MV-4-11 (cell line): ENCODE measurements around the gene CHAMP1.
A peak's percentile ranks its signal among the peaks of the same experiment; 100 is the strongest.

Source experiments
- DNase-seq: peaks from one replicate; lab custom pipeline; 2025; lab: John Stamatoyannopoulos, UW

Gene CHAMP1

GRCh38 chr13:114314074-114314912, at the start of gene CHAMP1:
TSS of gene CHAMP1 (plus strand) at chr13:114314503. CDS start at chr13:114323843, 9,340 bp downstream.
- DNase-seq: peak; percentile 94

DNA sequence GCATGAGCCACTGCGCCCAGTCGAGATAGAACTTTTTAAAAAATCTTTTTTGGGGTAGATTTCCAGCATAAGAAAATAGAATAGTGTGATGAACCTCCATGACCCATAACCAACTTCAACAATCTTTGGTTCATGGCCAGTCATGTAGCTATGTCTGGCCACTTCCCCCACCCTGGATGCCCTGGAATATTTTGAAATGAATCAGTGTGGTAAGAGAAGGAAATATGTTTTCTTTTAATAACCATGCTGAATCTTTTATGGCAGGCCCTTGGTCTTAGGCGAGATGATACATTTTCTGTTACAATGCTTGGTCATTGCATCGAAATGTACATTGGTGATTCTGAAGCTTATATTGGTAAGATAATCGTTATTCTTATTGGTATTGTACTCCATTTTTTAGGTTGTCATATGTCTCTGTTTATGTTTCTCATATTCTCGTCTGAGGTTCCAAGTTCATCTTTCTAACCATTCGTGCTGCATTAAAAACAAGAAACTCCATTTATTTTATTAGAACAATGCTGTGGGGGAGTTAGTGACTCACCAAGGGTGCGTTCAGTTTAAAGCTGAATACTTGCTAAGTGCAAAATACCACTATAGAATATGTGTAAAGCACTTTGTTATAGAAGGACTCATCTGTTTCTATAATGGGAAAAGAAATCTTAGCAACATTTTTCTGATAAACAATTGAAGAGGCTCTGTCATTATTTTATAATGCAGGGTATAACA, 49.3 kb upstream of the CHAMP1 start:
- DNase-seq: no peak

DNA sequence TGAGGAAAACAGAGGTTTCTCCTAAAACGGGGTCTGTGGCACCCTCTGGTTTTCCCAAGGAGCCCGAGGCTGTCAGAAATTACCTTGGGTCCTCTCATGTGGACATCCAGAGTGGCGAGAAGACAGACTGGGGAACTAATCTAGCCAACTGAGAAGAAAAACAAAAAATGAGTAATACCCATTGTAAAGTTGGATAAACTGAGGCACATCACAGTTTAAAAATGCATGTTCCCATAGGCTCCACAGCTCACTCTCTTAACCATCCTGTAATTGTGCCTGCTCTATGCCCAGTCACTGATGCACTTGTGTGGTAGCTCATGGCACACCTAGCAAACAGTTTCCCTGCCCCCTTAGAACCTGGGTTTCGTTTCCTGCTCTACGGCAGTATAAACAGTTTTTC, 48.1 kb upstream of the CHAMP1 start:
- DNase-seq: no peak

DNA sequence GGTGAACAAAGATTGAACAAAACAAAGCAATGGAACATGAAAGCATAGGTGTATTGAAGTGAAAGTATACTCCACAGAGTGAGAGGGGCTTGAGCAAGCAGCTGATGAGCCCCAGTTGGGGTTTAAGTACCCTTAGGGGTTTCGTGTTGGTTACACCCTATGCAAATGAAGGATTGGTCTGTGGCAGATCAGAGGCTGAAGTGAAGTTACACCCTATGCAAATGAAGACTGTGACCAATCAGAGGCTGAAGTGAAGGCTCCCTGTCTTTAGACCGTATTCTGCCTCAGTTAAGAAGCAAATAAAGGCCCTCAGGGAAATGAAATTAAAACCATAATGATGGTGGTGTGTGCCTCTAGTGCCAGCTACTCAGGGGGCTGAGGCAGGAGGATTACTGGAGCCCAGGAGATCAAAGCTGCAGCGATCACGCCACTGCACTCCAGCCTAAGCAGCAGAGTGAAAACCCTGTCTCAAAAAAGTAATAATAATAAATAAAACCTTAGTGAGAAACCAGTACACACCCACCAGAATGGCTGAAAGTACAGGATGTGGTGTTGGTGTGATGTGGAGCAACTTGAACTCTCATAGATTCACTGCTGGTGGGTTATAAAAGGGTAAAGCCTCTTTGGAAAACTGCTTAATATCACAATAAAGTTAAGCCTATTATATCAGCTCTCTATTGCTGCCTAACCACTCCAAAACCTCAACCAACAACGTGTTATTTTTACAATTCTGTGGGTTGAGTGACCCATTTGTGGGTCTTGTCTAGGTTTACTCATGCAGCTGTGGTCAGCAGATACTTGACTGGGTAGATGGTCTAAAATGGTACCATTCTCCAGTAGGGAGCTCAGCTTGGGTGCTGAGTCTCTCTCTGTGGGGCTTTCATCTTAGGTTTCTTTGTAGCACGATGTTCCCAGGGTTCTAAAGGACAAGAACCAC, 45.7 kb upstream of the CHAMP1 start:
- no peak for DNase-seq

GRCh38 chr13:114269281-114269770, 45.0 kb upstream of the CHAMP1 start:
- no peak for DNase-seq

GRCh38 chr13:114272977-114273376, 41.3 kb upstream of the CHAMP1 start:
- no peak for DNase-seq

DNA sequence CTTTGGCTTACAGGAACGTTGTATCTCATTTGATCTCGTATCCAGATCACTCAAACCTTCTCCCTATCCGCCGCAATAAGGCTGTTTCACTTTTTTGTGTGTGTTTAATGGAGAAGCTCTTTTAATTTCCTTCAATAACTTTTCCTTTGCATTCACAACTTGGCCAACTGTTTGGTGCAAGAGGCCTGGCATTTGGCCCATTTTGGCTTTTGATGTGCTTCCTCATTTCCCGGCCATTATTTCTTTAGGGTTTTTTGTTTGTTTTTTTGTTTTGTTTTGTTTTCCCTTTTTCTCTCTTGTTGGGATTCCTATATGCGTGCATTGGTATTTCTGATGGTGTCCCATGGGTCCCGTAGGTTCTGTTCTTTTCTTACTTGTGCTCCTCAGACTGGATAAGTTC, 39.0 kb upstream of the CHAMP1 start:
- DNase-seq: peak; percentile 35

- no peak for DNase-seq
These were observed 35.2 kb upstream of the CHAMP1 start for GRCh38 chr13:114279146-114279545.

- peak; percentile 46 for DNase-seq
These were observed 34.4 kb upstream of the CHAMP1 start for GRCh38 chr13:114279758-114280355.

DNA sequence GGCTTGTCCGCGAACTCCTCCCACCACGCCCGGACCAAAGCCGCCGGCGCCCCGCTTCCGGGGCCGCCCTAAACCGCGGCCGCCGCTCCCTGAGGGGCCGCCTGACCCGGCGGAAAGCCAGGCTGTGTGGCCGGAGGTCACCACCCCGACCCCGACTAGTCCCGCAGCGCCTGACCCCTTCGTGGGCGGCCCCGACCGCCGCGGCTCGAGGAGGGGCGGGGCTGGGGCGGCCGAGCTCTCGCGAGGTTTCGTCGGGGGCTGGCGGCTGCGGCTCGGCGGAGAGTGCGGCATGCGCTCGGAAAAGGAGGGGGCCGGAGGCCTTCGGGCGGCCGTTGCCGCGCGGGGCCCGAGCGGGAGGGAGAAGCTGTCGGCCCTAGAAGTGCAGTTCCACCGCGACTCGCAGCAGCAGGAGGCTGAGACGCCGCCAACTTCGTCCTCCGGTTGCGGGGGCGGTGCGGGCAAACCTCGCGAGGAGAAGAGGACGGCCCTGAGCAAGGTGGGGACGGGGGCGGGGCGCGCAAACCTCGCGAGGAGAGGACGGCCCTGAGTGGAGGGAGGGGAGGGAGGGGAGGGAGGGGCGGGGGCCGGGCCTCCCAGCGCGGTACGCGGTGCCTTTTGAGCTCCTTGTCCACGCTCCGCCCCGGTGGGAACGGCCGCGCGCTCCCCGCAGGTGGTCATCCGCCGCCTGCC, 32.8 kb upstream of the CHAMP1 start, which contains the start of gene UPF3A:
TSS of gene UPF3A (plus strand) at position 251 of the 690 bp plus-strand sequence. CDS start at position 290, 39 bp downstream.
- peak; percentile 84 for DNase-seq

DNA sequence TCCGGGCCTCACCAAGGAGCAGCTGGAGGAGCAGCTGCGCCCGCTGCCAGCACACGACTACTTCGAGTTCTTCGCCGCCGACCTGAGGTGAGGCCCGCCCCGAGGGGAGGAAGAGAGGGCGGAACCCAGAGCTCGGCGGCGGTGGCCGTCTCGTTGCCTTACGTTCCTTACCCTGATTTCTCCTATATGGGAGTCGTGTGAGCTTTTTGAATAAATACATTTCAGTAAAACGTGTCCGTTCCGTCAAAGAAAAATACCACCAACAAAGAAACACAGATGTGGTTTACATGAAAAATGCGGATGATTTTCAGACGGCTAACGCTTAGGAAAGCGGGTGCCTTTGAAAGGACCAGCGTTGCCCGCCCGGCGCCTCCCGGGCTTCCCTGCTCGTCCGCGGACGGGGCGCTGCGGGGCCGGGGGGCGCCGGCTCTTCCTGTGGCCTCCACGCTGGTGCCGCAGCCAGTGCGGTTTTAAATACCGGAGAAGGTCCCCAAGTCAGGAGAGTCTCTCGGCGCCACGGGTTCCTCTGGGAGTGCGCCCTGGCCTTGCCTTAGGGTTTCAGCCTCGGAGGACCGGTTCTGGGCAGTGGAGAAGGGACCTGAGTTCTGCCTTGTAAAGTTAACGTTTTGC, 32.1 kb upstream of the CHAMP1 start:
- DNase-seq: peak; percentile 69

DNA sequence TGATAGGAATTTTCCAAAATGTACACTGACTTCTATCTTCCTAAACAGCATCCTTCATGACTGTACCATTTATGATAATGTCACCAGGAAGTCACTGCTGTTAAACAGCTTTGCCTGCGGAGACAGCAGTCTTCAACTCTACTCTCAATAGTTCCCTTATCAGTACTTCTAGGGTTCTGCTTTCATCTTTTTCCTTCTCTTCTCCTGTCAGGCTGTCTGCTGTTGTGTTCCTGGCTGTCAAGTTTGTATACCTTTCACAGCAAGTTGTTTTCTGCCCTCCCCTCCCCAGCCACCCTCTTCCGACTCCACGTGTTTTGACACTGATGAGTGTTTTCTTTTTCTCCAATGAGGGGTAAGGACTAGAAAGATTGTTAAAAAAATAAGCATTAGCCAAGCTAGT, 30.7 kb upstream of the CHAMP1 start:
- peak; percentile 39 for DNase-seq

DNA sequence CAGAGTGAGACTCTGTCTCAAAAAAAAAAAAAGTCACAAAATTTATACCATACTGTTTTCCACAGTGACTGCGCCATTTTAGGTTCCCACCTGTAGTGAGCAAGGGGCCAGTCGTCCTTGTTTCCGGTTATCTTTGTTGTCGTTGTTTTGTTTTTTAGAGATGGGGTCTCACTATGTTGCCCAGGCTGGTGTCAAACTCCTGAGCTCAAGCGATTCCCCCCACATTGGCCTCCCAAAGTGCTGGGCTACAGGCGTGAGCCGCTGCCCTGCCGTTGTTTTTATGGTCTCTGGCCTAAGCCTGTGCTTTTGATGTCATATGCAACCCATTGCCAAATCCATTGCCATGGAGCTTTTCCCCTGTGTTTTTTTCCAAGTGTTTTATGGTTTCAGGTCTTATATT, 29.6 kb upstream of the CHAMP1 start:
- no peak for DNase-seq

DNA sequence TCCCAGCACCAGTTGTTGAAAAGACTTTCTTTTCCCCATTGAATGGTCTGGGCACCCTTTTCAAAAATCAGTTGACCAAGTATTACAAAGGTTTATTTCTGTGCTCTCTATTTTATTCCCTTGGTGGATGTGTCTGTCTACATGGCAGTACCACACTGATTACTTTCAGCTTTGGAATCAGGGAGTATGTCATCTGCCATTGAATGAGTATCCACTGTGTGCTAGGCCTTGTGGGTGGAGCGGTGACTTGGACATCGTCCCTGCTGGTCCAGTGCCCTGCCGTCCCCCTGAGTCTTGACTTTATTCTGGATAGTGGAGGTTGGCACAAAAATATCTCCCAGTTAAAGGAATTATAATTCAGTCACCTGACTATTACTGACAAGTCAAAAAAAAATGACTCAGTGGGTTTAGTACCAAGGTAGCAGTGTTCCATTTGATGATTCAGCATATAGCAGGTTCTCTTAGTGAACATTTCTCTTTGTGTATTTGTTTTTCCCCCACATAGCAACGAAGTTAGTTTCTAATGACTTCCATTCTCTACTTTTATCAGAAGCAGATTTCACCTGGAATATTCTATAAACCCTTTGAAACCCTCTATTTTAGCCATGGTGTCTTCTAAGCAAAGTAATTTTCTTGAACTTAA, 29.0 kb upstream of the CHAMP1 start:
- no peak for DNase-seq

- no peak for DNase-seq
These were observed 27.5 kb upstream of the CHAMP1 start for GRCh38 chr13:114286808-114287207.

DNA sequence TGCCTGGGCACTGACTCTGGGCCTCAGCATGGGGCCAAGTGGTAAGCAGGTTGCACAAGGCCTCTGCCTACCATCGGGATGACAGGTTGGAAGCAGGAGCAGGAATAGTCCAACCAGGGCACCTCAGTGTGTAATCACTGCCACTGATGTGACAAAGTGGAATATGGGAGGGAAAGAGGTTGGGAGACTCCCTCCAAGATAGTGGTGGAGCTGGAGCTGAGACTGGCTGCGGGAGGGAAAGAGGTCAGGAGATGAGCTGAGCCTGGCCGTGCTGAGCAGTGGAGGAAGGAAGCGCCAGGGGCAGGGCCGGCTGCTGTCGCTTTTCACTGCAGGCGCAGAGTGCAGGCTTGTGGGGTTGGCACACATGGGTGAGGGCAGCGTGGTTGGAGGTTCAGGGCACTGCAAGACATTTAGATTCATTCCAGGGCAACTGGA, 26.1 kb upstream of the CHAMP1 start:
- no peak for DNase-seq

DNA sequence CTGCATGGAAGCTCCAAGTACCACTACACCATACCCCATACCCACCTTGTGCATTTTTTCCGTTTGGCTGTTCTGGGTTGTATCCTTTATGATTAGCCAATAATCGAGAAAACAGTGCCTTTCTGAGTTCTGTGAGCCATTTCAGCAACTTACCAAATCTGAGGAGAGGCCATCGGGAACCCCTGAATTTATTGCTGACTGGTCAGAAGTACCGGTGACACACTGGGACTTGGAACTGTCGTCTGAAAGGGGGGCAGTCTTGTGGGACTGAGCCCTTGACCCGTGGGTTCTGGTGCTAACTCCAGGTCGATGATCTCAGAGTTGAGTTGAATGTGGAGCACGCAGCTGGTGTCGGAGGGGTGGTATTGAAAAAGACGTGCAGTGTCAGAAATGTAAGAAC, 17.9 kb upstream of the CHAMP1 start:
- DNase-seq: no peak

GRCh38 chr13:114296902-114297301, 17.4 kb upstream of the CHAMP1 start:
- no peak for DNase-seq

GRCh38 chr13:114298866-114299265, 15.4 kb upstream of the CHAMP1 start:
- DNase-seq: no peak
